WTC11 (cell line): ENCODE data around the gene FHOD3. TPM values are rescaled to one million over a fixed set of nuclear protein-coding genes. Genes with fewer than 3 reads are reported as not detected.

ENCODE experiments used
- ATAC-seq: fragments of 200-7000 bp; cut with Tn5 transposase; 2 replicates; pipeline ENCODE4 v1.10.0; 2021; ENCODE audit warnings: mild to moderate bottlenecking, moderate library complexity
- CTCF ChIA-PET: fragments of 300-600 bp; sonication (Branson Sonifier 250); formaldehyde crosslinking; loops from one replicate; lab custom pipeline; 2021; ENCODE audit warnings: antibody characterized with exemption; lab: Charles Lee
- POLR2A ChIA-PET: fragments of 350-600 bp; sonication (Branson Sonifier 250); formaldehyde crosslinking; loops from one replicate; lab custom pipeline; 2021; ENCODE audit warnings: antibody characterized with exemption; lab: Charles Lee
- DNase-seq: peaks from one replicate; pipeline ENCODE4 v3.0.0; 2021; ENCODE audit warnings: low spot score
- H3K27ac Mint-ChIP-seq: 2 replicates; pipeline ENCODE4 v1.8.0; 2021; ENCODE audit warnings: mixed read lengths
- H3K27me3 Mint-ChIP-seq: 2 replicates; pipeline ENCODE4 v1.8.0; 2021; ENCODE audit warnings: low read depth, mild to moderate bottlenecking, moderate library complexity, mixed read lengths
- H3K36me3 Mint-ChIP-seq: 2 replicates; pipeline ENCODE4 v1.8.0; 2021; ENCODE audit warnings: mixed read lengths
- H3K4me1 Mint-ChIP-seq: 2 replicates; pipeline ENCODE4 v1.8.0; 2022; ENCODE audit warnings: mixed read lengths
- H3K4me3 Mint-ChIP-seq: 2 replicates; pipeline ENCODE4 v1.8.0; 2021; ENCODE audit warnings: mild to moderate bottlenecking, moderate library complexity, mixed read lengths
- H3K9me3 Mint-ChIP-seq: 2 replicates; pipeline ENCODE4 v1.8.0; 2021; ENCODE audit warnings: mixed read lengths
- ATF1 ChIP-seq: sonication (generic); formaldehyde crosslinking; IDR thresholded peaks from 2 replicates; pipeline ENCODE4 v1.8.1; 2023; ENCODE audit warnings: mild to moderate bottlenecking, moderate library complexity, missing genetic modification reagents
- CREB1 ChIP-seq: sonication (generic); formaldehyde crosslinking; IDR thresholded peaks from 2 replicates; pipeline ENCODE4 v1.8.0; 2023; ENCODE audit warnings: mild to moderate bottlenecking, missing genetic modification reagents
- ELF4 ChIP-seq: sonication (generic); formaldehyde crosslinking; IDR thresholded peaks from 2 replicates; pipeline ENCODE4 v1.8.1; 2022; ENCODE audit warnings: low read depth, mild to moderate bottlenecking, moderate library complexity, missing genetic modification reagents
- FOXJ3 ChIP-seq: sonication (generic); formaldehyde crosslinking; IDR thresholded peaks from 2 replicates; pipeline ENCODE4 v1.9.0; 2021; ENCODE audit warnings: missing genetic modification reagents, mild to moderate bottlenecking, borderline replicate concordance
- GRHL2 ChIP-seq: fragments of 250-450 bp; sonication (Bioruptor Pico); IDR thresholded peaks from 2 replicates; pipeline ENCODE4 v1.8.0; 2022; ENCODE audit warnings: mild to moderate bottlenecking, moderate library complexity; ENCODE audit not compliant: insufficient replicate concordance, severe bottlenecking
- JAZF1 ChIP-seq: fragments of 250-450 bp; sonication (Bioruptor Pico); IDR thresholded peaks from 2 replicates; pipeline ENCODE4 v1.9.0; 2021; ENCODE audit warnings: moderate library complexity, mild to moderate bottlenecking, inconsistent platforms
- JUN ChIP-seq: sonication (generic); formaldehyde crosslinking; IDR thresholded peaks from 2 replicates; pipeline ENCODE4 v1.8.0; 2023; ENCODE audit warnings: mild to moderate bottlenecking, missing genetic modification reagents
- NFATC4 ChIP-seq: fragments of 250-450 bp; sonication (Bioruptor Pico); IDR thresholded peaks from 2 replicates; pipeline ENCODE4 v1.9.0; 2021; ENCODE audit warnings: mild to moderate bottlenecking
- NFYB ChIP-seq: sonication (generic); formaldehyde crosslinking; conservative IDR thresholded peaks from 2 replicates; pipeline ENCODE4 v1.8.0; 2022; ENCODE audit warnings: low read depth, missing genetic modification reagents
- NR1H2 ChIP-seq: sonication (generic); formaldehyde crosslinking; IDR thresholded peaks from 2 replicates; pipeline ENCODE4 v1.9.0; 2021; ENCODE audit warnings: mild to moderate bottlenecking, moderate library complexity, missing genetic modification reagents
- OVOL2 ChIP-seq: fragments of 250-450 bp; sonication (Bioruptor Pico); IDR thresholded peaks from 2 replicates; pipeline ENCODE4 v1.9.0; 2021; ENCODE audit warnings: mild to moderate bottlenecking, borderline replicate concordance
- RORB ChIP-seq: fragments of 250-450 bp; sonication (Bioruptor Pico); IDR thresholded peaks from 2 replicates; pipeline ENCODE4 v1.9.0; 2021; ENCODE audit warnings: mild to moderate bottlenecking
- SMAD4 ChIP-seq: sonication (generic); formaldehyde crosslinking; IDR thresholded peaks from 2 replicates; pipeline ENCODE4 v1.8.0; 2022; ENCODE audit warnings: mild to moderate bottlenecking, missing genetic modification reagents
- TEAD4 ChIP-seq: sonication (generic); formaldehyde crosslinking; IDR thresholded peaks from 2 replicates; pipeline ENCODE4 v1.8.0; 2022; ENCODE audit warnings: mild to moderate bottlenecking, missing genetic modification reagents
- ZNF121 ChIP-seq: sonication (generic); formaldehyde crosslinking; IDR thresholded peaks from 2 replicates; pipeline ENCODE4 v1.8.0; 2023; ENCODE audit warnings: missing genetic modification reagents
- ZNF416 ChIP-seq: fragments of 250-450 bp; sonication (Bioruptor Pico); IDR thresholded peaks from 2 replicates; pipeline ENCODE4 v1.9.0; 2021; ENCODE audit warnings: mild to moderate bottlenecking, inconsistent platforms
- total RNA-seq: library from RNA; stranded (reverse); gene quantifications from 3 replicates; pipeline ENCODE4 v1.2.3, GENCODE V29; 2021
- TF ChIP-seq, protein P1 (sequence below): sonication (generic); formaldehyde crosslinking; IDR thresholded peaks from 2 replicates; pipeline ENCODE4 v1.8.0; 2022; ENCODE audit warnings: mild to moderate bottlenecking, missing genetic modification reagents
- TF ChIP-seq, protein P2 (sequence below): fragments of 250-450 bp; sonication (Bioruptor Pico); IDR thresholded peaks from 2 replicates; pipeline ENCODE4 v1.9.0; 2021; ENCODE audit warnings: moderate library complexity, mild to moderate bottlenecking, inconsistent platforms, borderline replicate concordance
- TF ChIP-seq, protein P3 (sequence below): sonication (generic); formaldehyde crosslinking; IDR thresholded peaks from 2 replicates; pipeline ENCODE4 v1.8.0; 2022; ENCODE audit warnings: mild to moderate bottlenecking, missing genetic modification reagents
- TF ChIP-seq, protein P4 (sequence below): sonication (generic); formaldehyde crosslinking; IDR thresholded peaks from 2 replicates; pipeline ENCODE4 v1.8.0; 2022; ENCODE audit warnings: mild to moderate bottlenecking, missing genetic modification reagents
- TF ChIP-seq, protein P5 (sequence below): sonication (generic); formaldehyde crosslinking; IDR thresholded peaks from 2 replicates; pipeline ENCODE4 v1.8.1; 2023; ENCODE audit warnings: mild to moderate bottlenecking, missing genetic modification reagents
- TF ChIP-seq, protein P6 (sequence below): fragments of 250-450 bp; sonication (Bioruptor Pico); IDR thresholded peaks from 2 replicates; pipeline ENCODE4 v1.9.0; 2021; ENCODE audit warnings: mild to moderate bottlenecking, borderline replicate concordance

The FHOD3 gene
- total RNA-seq, 1 experiment from 2014 or later = 3.8 TPM

DNA sequence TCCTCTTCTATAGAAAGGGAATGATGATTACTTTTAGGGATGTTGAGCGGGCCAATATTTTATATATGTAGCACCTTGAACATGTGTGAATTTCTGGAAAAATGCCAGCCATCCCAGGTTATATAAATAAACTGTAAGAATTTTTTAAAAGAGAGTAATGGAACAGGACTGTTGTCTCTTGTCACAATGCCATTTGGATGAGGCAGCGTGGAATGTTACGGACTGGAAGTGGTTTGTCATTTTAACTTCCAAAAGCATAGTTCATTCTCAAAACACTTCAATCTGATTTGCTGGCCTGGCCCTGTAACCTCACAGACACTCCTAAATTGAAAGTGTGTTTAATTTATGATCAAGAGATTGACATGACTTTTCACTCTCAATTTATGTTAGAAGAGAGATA is 460.5 kb downstream of the FHOD3 start:
- TF ChIP-seq TEAD4 (no peak), NR1H2 (CRISPR knock-in tag) (no peak), ZNF416 (CRISPR knock-in tag) (no peak), OVOL2 (CRISPR knock-in tag) (no peak), ZNF121 (no peak), FOXJ3 (CRISPR knock-in tag) (no peak), ATF1 (CRISPR knock-in tag) (no peak)
- TF ChIP-seq, protein P1, sequence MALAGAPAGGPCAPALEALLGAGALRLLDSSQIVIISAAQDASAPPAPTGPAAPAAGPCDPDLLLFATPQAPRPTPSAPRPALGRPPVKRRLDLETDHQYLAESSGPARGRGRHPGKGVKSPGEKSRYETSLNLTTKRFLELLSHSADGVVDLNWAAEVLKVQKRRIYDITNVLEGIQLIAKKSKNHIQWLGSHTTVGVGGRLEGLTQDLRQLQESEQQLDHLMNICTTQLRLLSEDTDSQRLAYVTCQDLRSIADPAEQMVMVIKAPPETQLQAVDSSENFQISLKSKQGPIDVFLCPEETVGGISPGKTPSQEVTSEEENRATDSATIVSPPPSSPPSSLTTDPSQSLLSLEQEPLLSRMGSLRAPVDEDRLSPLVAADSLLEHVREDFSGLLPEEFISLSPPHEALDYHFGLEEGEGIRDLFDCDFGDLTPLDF (CRISPR knock-in tag) = no peak
- TF ChIP-seq, all 79 proteins: peak for 0

DNA sequence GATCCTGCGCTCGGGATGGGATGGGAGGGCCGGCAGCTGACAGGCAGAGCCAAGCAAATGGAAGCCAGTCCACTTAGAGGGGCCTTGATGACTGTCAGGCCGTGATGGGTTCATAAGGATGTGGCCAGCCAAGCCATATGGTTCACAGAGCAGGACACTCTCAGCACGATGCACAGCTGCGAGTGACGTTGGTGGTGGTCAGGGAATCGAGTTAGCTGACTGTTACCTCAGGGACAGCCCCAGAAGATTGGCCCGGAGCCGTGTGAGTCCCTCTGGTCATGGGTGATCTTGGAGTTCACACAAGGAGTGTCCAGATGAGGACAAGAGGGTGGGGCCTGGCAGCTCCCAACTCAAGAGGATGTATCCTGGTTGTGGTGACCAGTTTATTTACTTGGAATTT is 461.1 kb downstream of the FHOD3 start:
- peaks cover 8% of the 10 kb centered on the region for H3K4me1 Mint-ChIP-seq
- ChIA-PET POLR2A (no interaction called here), CTCF (interaction anchor here (2.6 kb wide), 1 partner anchor 71 kb away, joined by 8 read pairs; no protein-coding TSS in a partner anchor)
- ATAC-seq (no peak), DNase-seq (no peak)
- TF ChIP-seq, protein P2, sequence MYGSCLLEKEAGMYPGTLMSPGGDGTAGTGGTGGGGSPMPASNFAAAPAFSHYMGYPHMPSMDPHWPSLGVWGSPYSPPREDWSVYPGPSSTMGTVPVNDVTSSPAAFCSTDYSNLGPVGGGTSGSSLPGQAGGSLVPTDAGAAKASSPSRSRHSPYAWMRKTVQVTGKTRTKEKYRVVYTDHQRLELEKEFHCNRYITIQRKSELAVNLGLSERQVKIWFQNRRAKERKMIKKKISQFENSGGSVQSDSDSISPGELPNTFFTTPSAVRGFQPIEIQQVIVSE (CRISPR knock-in tag) = no peak
- TF ChIP-seq, protein P3, sequence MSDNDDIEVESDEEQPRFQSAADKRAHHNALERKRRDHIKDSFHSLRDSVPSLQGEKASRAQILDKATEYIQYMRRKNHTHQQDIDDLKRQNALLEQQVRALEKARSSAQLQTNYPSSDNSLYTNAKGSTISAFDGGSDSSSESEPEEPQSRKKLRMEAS (CRISPR knock-in tag) = no peak
- TF ChIP-seq JUN (CRISPR knock-in tag) = no peak
- TF ChIP-seq, protein P4, sequence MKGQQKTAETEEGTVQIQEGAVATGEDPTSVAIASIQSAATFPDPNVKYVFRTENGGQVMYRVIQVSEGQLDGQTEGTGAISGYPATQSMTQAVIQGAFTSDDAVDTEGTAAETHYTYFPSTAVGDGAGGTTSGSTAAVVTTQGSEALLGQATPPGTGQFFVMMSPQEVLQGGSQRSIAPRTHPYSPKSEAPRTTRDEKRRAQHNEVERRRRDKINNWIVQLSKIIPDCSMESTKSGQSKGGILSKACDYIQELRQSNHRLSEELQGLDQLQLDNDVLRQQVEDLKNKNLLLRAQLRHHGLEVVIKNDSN (CRISPR knock-in tag) = no peak
- no peak for TF ChIP-seq ELF4 (CRISPR knock-in tag)
- no peak for TF ChIP-seq JAZF1 (CRISPR knock-in tag)
- no peak for TF ChIP-seq NFATC4 (CRISPR knock-in tag)
- TF ChIP-seq, protein P5, sequence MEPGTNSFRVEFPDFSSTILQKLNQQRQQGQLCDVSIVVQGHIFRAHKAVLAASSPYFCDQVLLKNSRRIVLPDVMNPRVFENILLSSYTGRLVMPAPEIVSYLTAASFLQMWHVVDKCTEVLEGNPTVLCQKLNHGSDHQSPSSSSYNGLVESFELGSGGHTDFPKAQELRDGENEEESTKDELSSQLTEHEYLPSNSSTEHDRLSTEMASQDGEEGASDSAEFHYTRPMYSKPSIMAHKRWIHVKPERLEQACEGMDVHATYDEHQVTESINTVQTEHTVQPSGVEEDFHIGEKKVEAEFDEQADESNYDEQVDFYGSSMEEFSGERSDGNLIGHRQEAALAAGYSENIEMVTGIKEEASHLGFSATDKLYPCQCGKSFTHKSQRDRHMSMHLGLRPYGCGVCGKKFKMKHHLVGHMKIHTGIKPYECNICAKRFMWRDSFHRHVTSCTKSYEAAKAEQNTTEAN (CRISPR knock-in tag) = no peak
- no peak for TF ChIP-seq CREB1
- TF ChIP-seq NFYB (CRISPR knock-in tag) = no peak
- TF ChIP-seq, protein P6, sequence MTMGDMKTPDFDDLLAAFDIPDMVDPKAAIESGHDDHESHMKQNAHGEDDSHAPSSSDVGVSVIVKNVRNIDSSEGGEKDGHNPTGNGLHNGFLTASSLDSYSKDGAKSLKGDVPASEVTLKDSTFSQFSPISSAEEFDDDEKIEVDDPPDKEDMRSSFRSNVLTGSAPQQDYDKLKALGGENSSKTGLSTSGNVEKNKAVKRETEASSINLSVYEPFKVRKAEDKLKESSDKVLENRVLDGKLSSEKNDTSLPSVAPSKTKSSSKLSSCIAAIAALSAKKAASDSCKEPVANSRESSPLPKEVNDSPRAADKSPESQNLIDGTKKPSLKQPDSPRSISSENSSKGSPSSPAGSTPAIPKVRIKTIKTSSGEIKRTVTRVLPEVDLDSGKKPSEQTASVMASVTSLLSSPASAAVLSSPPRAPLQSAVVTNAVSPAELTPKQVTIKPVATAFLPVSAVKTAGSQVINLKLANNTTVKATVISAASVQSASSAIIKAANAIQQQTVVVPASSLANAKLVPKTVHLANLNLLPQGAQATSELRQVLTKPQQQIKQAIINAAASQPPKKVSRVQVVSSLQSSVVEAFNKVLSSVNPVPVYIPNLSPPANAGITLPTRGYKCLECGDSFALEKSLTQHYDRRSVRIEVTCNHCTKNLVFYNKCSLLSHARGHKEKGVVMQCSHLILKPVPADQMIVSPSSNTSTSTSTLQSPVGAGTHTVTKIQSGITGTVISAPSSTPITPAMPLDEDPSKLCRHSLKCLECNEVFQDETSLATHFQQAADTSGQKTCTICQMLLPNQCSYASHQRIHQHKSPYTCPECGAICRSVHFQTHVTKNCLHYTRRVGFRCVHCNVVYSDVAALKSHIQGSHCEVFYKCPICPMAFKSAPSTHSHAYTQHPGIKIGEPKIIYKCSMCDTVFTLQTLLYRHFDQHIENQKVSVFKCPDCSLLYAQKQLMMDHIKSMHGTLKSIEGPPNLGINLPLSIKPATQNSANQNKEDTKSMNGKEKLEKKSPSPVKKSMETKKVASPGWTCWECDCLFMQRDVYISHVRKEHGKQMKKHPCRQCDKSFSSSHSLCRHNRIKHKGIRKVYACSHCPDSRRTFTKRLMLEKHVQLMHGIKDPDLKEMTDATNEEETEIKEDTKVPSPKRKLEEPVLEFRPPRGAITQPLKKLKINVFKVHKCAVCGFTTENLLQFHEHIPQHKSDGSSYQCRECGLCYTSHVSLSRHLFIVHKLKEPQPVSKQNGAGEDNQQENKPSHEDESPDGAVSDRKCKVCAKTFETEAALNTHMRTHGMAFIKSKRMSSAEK (CRISPR knock-in tag) = no peak
- TF ChIP-seq SMAD4 = no peak
- TF ChIP-seq RORB = no peak
- no peak for TF ChIP-seq GRHL2 (CRISPR knock-in tag)
- TF ChIP-seq, protein P1 (CRISPR knock-in tag) = no peak
- peaks cover 4% of the 10 kb centered on the region; the same call in 1 of the 2 replicates for H3K9me3 Mint-ChIP-seq
- no peak overlapping the region for H3K27ac Mint-ChIP-seq
- H3K4me3 Mint-ChIP-seq = no peak overlapping the region
- H3K36me3 Mint-ChIP-seq = 0 out of 2 replicates have a peak, but pooled peaks cover 2% of the 10 kb centered on the region
- no peaks in the 10 kb centered on the region for H3K27me3 Mint-ChIP-seq

More for the DNA sequence above, 460.5 kb downstream of the FHOD3 start:
- Mint-ChIP-seq H3K9me3 (peaks cover 4% of the 10 kb centered on the region; the same call in 1 of the 2 replicates), H3K27ac (no peak overlapping the region), H3K36me3 (0 out of 2 replicates have a peak, but pooled peaks cover 2% of the 10 kb centered on the region), H3K4me1 (peaks cover 8% of the 10 kb centered on the region), H3K27me3 (no peaks in the 10 kb centered on the region), H3K4me3 (no peak overlapping the region)
- CTCF ChIA-PET = interaction anchor here (0.7 to 2.6 kb wide), 4 partner anchors 70 to 199 kb away, joined by 4 to 24 read pairs (median 6); no protein-coding TSS in a partner anchor
- ATAC-seq (no peak), DNase-seq (no peak)
- POLR2A ChIA-PET = no interaction called here
